LNCAP (cell line): ENCODE results near the gene PMEL.

Source experiments
- TF ChIP-seq, protein P1 (sequence below): fragments of 450-650 bp; IDR thresholded peaks from 2 replicates; pipeline ENCODE4 v1.5.1; 2017; ENCODE audit warnings: mild to moderate bottlenecking

The PMEL gene

DNA sequence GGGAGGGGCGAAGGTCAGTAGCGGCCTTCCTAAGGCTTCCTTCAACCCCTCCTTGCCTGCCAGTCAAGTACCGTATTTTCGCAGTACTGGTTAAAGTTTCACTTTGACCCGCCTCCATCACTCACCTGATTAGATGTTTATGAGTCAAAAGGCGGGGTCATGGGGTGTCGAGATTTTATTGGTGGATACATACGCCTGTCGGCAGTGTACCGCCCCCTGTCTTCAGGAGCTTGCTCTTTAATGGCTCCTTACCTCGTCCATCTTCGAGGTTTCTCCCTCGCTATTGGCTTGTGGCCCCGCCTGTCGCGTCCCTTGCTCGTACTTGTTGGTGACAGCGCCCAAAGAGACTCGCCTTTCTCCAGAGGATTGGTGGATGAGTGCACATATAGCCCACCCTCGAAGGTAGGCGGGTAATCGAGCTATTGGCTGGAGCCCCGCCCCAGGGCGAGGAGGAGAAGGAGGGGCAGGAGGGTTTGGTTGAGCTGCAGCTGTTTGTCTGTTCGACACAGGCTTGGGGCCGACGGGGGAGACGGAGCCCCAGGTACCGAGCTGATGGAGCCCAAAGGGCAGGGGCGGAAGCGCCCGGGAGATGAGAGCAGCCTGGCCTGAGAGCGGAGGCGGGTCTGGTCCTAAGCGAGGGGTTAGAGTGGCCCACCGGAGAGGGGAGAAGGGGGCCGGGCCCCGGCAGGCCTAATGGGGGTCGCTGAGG is 7.9 kb upstream of the PMEL start, which contains the start of gene RAB5B:
Gene RAB5B (plus strand): TSS at position 480 of the 709 bp plus-strand sequence. CDS start 12,883 bp downstream, outside the sequence.
- TF ChIP-seq, protein P1, sequence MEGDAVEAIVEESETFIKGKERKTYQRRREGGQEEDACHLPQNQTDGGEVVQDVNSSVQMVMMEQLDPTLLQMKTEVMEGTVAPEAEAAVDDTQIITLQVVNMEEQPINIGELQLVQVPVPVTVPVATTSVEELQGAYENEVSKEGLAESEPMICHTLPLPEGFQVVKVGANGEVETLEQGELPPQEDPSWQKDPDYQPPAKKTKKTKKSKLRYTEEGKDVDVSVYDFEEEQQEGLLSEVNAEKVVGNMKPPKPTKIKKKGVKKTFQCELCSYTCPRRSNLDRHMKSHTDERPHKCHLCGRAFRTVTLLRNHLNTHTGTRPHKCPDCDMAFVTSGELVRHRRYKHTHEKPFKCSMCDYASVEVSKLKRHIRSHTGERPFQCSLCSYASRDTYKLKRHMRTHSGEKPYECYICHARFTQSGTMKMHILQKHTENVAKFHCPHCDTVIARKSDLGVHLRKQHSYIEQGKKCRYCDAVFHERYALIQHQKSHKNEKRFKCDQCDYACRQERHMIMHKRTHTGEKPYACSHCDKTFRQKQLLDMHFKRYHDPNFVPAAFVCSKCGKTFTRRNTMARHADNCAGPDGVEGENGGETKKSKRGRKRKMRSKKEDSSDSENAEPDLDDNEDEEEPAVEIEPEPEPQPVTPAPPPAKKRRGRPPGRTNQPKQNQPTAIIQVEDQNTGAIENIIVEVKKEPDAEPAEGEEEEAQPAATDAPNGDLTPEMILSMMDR: no peak

DNA sequence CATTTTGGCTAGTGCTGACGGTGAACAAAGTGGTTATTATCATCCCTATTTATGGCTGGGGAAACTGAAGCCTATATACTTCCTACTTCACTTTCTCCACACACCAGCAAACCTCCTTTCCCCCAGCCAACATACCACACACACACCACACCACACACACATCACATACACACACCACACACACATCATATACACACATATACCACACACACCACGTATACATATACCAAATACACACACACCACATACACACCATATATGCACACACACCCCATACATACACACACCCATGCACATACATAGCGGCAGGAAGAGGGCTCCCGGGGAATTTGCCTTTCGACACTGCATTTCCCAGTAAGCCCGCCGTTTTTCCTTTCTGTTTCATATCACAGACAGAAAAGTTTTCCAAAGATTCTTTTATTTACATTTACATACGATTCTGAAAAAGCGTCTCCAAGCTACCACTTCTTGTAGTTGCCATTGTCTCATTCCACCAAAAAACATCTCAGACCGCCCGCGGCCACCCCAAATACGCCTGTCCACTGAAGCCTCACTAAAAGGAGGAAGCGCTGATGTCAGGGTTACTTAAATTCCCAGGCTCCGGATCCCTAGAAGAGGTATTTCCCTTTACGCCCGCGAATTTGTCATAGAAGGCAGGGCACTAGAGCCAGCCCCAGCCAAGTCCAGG is 7.2 kb upstream of the PMEL start:
- TF ChIP-seq, protein P1: no peak

DNA sequence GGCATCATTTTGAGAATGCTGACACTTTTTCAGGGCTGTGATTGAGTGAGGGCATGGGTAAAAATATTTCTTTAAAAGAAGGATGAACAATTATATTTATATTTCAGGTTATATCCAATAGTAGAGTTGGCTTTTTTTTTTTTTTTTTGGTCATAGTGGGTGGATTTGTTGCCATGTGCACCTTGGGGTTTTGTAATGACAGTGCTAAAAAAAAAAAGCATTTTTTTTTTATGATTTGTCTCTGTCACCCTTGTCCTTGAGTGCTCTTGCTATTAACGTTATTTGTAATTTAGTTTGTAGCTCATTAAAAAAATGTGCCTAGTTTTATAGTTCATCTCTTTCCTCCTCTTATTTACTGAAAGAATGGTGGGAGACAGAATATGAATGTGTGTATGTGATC is 6.6 kb upstream of the PMEL start:
- TF ChIP-seq, protein P1: no peak

DNA sequence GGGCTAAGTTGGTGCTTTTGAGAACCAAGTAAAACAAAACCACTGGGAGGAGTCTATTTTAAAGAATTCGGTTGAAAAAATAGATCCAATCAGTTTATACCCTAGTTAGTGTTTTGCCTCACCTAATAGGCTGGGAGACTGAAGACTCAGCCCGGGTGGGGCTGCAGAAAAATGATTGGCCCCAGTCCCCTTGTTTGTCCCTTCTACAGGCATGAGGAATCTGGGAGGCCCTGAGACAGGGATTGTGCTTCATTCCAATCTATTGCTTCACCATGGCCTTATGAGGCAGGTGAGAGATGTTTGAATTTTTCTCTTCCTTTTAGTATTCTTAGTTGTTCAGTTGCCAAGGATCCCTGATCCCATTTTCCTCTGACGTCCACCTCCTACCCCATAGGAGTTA is 6.2 kb upstream of the PMEL start:
- TF ChIP-seq, protein P1: no peak

DNA sequence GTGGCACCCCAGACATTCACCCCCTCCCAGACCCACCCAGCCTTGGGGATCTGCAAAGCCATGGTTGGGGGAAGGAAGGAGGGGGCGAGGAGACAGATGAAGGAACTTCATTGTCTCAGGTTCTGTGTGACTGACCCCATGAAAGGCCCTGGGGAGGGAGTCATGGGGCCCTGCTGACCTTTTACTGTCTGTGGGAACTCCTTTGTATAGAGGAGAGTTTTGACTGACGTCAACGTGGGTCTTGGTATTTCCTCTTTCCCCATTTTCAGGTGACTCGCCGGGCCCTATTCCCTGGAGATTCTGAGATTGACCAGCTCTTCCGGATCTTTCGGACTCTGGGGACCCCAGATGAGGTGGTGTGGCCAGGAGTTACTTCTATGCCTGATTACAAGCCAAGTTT is 4.9 kb upstream of the PMEL start:
- TF ChIP-seq, protein P1: no peak

DNA sequence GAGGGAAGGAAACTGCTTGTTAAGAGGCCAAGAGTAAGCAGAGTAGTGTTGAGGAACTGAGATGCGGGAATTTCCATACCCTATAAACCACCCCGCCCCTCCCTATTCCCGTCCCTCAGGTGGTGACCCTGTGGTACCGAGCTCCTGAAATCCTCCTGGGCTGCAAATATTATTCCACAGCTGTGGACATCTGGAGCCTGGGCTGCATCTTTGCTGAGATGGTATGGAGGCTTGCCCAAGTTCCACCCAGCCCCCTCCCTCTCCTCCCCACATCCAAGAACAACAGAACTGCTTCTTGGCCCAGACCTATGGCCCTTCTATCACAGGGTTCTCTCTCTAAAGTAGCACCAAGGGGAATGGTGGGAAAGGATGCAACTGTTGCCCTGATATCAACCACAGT is 3.5 kb upstream of the PMEL start:
- TF ChIP-seq, protein P1: no peak

DNA sequence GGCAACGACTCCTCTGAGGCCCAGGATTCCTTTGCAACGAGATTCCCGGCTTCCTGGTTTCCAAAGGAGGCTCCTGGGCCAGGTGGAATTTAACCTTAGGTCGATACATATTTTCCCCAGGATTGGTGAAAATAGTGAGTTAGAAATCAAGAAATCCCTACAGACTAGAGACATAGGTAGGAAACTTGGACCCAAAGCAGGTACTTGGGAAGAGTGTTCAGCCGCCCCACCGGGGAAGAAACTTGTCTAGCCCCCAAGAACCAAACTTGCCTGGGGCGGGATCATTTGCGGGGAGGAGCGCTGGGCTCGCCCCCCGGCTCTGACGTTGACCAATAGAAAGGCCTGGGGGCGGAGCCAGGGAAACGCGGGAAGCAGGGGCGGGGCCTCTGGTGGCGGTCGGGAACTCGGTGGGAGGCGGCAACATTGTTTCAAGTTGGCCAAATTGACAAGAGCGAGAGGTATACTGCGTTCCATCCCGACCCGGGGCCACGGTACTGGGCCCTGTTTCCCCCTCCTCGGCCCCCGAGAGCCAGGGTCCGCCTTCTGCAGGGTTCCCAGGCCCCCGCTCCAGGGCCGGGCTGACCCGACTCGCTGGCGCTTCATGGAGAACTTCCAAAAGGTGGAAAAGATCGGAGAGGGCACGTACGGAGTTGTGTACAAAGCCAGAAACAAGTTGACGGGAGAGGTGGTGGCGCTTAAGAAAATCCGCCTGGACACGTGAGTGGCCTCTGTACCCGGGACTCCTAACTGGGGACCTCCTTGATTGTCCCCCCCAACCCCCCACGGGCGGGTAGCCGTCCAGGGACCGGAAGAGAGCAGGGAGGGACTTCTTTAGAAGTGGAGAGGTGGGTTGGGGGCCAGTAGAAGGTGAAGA is 803 bp upstream of the PMEL start, which contains the start of gene CDK2:
Gene CDK2 (plus strand): TSS at position 423 of the 874 bp plus-strand sequence. CDS start 179 bp downstream, at position 602.
- TF ChIP-seq, protein P1: no peak
